ENCODE data around the gene SRPK3.
"Not testable (repeated sequence)": the region's sequence is repeated elsewhere in the genome, so short reads cannot be mapped to it uniquely, and the experiment has no call there.

The SRPK3 gene

DNA sequence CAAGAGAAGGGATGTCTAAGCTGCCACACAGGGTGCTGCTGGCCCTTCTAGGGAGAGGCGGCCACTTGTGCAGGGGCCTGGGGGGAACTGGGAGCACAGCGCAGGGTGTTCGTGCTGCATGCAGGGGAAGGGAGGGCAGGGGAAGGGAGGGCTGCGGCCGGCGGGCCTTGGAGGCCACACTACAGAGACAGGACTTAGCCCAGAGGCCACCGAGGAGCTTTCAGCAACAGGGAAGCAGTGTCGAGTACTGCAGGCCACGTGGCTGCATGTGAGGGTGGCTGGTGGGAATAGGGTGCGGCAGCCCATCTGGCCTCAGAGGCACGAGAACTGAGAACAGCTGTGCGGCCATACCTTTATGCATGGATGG, 35.8 kb upstream of the SRPK3 start:
- not testable (repeated sequence) for DNase-seq (ENCODE audit: low spot score)

- DNase-seq (ENCODE audit: low spot score): no peak
Measured at GRCh38 chrX:153746359-153746758, 34.5 kb upstream of the SRPK3 start.

- not testable (repeated sequence) for DNase-seq (ENCODE audit: low spot score)
Measured at GRCh38 chrX:153746991-153747390, 33.9 kb upstream of the SRPK3 start.

GRCh38 chrX:153749017-153749416, 31.8 kb upstream of the SRPK3 start:
- DNase-seq (ENCODE audit: low spot score): not testable (repeated sequence)

DNA sequence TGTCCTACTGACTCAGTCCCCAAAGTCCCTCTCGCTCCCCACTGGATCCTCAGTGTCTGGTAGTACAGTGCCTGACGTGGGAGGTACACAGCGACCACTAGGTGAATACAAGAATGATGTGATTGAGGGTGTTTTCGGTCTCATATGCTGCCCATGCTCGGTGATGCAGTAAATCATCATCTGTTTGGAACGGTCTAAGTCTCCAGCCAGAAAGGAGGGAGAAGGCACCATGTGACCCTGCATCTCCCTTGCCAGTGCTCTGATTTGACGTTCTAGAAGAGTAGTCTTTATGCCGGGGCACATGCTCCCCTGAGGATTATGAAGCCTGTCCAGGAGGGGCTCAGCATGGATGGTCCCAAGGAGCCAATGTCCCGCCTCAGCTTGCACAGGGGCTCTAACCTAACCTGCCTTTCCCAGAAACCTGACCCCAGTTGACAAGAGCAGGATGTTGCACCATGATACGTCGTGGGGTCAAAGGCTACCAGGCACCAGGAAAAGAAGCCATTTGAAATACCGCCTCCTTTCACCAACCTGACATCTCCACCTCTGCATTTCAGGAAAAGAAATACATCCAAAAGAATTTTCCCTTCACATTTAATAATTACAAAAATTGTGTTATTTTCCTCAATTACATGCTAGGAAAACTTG, 30.6 kb upstream of the SRPK3 start:
- DNase-seq (ENCODE audit: low spot score): no peak

DNA sequence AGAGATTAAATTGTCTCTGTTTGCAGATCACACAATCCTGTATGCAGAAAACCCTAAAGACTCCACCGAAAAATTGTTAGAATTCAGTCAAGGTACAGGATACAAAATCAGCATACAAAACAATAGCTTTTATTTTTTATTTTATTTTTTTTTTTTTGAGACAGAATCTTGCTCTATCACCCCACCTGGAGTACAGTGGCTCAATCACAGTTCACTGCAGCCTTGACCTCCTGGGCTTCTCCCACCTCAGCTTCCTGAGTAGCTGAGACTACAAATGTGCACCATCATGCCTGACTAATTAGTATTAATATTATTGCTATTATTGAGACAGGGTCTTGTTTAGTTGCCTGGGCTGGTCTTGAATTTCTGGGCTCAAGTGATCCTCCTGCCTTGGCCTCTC, 25.7 kb upstream of the SRPK3 start:
- no peak for DNase-seq (ENCODE audit: low spot score)

DNA sequence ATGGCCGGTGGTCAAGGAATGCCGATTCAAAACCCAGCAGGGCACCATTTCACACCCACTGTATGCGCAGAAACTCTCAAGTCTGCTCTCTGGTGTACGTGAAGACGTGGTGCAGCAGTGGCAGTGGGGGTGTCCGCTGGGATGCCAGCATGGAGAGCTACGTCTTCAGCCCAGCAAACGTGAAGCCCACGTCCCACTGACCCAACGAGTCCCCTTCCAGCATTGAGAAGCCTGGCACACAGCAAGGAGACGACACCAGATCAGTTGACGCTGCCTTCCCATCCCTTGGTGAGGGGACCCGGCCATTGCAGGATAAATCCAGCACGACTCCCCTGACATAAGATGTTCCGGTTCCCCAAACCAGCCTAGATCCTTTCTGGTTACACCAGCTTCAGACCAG, 19.0 kb upstream of the SRPK3 start:
- DNase-seq (ENCODE audit: low spot score): no peak

DNA sequence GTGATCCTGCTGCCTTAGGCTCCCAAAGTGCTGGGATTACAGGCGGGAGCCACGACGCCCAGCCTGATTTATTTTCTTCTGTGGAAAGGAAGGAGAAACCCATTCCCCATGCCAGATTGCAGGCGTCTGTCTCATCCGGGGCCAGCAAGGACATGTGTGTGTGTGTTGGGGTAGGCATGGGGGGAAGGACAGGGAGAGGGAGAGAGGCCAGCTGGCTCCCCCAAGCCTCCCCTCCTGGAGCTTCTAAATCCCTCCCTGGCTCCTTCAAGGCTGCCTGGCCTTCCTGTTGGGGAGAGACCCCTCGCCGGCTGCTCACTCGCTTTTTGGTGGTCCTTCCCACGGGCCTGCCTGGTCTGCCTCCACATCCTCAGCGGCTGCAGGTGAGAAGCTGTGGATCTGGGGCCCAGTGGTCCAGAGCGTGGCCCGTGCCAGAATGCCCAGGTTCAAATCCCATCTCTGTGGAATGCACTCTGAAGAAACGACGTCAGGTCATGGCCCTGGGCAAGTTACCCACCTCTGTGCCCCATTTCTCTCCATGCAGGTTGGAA, 18.1 kb upstream of the SRPK3 start:
- no peak for DNase-seq (ENCODE audit: low spot score)

- DNase-seq (ENCODE audit: low spot score): no peak
Measured at GRCh38 chrX:153763298-153763932, 17.4 kb upstream of the SRPK3 start.

DNA sequence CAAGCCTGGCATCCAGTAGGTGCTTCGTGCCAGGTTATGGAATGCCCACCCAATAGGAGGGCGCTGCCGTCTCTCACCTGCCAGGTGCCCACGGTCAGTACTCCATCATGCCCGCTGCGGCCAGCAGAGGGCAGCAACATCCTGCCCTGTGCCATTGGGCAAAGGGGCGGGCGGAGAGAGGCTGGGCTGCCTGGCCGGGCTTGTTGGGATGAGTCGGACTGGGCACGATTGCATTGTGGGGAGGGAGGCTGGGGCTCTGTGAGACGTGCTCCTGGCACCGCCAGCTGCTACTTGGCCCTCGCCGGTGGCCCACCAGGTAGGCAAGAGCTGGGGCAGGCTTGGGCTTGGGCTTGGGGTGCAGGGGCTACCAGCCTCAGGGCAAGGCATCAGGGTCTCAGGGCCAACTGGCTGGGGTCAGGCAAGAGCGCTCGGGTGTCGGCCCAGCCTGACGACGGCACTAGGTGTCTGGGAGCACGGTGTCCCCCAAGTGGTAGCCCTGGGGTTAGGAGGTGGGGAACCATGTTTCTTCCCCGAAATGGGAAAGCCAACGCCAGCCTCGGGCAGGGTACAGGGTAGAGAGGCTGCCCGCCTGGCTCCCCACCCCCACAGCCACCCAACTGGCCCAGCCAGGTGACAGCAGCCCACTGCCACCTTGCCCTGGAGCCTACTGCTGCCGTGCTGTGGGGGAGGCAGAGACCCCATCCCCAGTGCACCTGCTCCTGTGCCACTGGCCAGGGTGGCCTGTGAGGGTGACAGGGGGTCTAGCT, 16.7 kb upstream of the SRPK3 start, which contains the start of gene PLXNB3:
TSS of gene PLXNB3 (plus strand) at position 261 of the 767 bp plus-strand sequence. CDS start 1,287 bp downstream, outside the sequence.
- peak; percentile 85 for DNase-seq (ENCODE audit: low spot score)

DNA sequence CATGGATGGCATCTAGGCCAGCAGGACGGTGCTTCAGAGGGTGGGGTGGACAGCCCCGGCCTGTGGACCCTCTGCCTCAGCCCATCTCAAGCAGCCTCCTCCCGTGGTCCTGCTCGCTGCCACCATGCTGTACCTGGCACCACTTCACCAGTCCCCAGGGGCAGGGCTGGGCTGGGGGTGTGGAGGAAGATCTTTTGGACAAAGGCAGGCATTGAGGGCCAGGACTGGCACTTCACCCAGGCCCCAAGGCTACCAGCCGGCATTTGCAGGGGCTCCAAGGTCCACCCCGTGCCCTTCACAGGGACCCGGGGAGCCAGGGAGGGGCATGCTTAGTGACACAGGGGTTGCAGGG, 16.1 kb upstream of the SRPK3 start:
- no peak for DNase-seq (ENCODE audit: low spot score)

GRCh38 chrX:153765138-153766079, 15.4 kb upstream of the SRPK3 start:
- peak; percentile 40 for DNase-seq (ENCODE audit: low spot score)

DNA sequence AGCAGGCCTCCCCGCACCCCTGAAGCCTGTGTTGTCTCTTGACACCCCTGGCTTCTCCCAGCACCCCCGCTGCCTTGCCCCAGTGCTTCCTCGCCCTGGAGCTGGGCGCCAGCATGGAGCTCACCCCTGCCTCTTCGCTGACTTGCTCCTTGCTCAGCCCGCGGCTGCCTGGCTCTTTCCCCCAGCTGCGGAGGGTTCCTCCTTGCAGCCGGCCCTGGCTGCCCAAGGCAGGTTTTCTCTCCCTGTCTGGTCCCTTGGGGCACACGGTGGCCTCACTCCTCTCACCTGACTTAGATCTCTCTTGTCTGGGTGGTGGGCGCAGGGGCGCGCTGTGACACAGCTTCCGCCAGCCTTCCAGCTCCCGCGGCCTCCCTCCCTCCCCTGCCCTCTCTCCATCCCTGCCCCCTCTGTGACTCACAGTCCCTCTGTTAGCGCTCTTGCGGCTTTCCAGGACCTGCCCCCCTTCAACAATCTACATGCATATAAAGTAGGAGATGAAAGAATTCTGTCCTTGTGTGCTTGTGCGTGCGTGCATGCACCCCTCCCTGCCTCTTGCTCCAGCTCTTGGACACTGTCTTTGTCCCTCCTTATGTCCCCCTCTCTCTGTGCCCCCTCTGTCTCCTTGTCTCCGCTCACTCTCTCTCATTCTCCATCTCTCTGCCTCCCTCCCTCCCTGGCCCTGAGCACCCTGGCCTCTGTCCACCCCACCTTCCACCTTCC, 14.6 kb upstream of the SRPK3 start:
- DNase-seq (ENCODE audit: low spot score): peak; percentile 86

DNA sequence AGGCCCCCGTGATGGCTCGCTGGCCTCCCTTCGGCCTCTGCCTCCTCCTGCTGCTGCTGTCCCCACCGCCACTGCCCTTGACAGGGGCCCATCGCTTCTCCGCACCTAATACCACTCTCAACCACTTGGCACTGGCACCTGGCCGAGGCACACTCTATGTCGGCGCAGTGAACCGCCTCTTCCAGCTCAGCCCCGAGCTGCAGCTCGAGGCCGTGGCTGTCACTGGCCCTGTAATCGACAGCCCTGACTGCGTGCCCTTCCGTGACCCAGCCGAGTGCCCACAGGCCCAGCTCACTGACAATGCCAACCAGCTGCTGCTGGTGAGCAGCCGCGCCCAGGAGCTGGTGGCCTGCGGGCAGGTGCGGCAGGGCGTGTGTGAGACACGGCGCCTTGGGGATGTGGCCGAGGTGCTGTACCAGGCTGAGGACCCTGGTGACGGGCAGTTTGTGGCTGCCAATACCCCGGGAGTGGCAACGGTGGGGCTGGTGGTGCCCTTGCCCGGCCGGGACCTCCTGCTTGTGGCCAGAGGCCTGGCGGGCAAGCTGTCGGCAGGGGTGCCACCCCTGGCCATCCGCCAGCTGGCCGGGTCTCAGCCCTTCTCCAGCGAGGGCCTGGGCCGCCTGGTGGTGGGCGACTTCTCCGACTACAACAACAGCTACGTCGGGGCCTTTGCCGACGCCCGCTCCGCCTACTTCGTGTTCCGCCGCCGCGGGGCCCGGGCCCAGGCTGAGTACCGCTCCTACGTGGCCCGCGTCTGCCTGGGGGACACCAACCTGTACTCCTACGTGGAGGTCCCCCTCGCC, 13.8 kb upstream of the SRPK3 start:
- DNase-seq (ENCODE audit: low spot score): peak; percentile 8

DNA sequence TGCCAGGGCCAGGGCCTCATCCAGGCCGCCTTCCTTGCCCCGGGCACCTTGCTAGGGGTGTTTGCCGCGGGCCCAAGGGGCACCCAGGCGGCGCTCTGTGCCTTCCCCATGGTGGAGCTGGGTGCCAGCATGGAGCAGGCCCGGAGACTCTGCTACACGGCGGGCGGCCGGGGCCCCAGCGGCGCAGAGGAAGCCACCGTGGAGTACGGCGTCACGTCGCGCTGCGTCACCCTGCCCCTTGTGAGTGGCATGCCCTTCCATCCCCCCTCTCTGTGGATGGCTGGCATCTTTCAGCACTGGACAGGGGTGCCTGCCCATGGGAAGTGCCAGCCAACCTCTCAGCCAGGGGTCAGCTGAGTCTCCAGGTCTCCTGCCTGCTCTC, 13.2 kb upstream of the SRPK3 start:
- DNase-seq (ENCODE audit: low spot score): peak; percentile 6

DNA sequence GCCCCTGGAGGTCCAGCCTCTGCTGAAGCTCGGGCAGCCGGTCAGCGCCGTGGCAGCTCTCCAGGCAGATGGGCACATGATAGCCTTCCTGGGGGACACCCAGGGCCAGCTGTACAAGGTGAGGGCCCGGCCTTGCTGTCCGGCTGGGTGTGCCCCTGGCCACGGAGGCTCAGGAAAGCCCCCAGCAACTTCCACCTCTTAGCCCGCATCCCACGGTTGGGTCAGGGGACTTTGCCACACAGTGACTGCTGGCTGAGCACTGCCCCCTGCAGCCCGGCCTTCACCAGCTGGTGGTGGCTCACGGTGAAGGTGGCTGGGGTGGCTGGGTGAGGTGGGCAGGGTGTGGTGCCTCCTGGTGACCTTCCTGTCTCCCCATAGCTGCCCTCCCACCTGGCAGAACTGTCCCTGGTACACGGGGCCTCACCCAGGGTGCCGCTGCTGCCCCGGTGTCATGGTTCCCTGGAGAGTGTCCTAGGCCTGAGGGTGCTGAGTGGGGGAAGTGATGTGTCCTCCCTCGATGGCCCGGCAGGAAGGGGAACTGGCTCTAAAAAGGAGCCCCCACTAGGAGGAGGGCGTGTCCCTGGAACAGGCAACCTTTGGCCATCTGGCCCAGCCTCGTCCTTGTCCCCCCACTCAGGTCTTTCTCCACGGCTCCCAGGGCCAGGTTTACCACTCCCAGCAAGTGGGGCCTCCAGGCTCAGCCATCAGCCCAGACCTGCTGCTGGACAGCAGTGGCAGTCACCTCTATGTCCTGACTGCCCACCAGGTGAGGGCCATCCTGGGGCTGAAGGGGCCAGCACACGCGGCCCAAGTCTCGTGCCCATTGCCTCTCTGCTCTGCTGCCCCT, 12.3 kb upstream of the SRPK3 start:
- peak; percentile 10 for DNase-seq (ENCODE audit: low spot score)

DNA sequence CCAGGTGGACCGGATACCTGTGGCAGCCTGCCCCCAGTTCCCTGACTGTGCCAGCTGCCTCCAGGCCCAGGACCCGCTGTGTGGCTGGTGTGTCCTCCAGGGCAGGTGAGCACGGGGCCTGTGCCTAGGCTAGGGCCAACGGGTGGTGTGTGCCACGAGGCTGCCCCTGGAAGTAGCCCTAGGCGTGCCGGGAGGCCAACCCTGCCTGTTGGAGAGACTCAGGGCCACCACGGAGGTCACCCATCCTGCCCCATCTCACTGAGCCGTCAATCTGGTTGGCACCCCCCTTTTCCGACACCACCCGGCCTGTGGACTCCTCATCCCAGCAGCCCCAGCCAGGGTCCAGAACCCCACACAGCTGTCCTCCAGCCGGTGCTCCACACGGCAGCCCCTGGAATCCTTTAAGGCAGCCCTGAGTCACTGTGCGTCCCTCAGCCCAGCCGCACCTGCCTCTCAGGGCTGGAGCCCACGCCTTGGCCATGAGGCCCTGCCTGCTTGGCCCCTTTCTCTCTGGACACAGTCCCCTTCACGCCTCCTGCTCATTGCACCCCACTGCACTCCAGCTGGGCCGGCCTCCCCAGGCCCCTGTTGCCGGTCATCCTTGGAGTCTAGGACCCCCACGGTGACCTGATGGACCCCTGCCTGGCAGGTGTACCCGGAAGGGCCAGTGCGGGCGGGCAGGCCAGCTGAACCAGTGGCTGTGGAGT, 11.5 kb upstream of the SRPK3 start:
- no peak for DNase-seq (ENCODE audit: low spot score)

GRCh38 chrX:153769865-153770600, 10.8 kb upstream of the SRPK3 start:
- DNase-seq (ENCODE audit: low spot score): peak; percentile 14

All from AG08396 (cell line).